Astrocyte (in vitro differentiated cells and primary cell): ENCODE results near the gene LRRC15. TPM values are rescaled to one million over a fixed set of nuclear protein-coding genes. Genes with fewer than 3 reads are reported as not detected.

Experiments used
- DNase-seq: peaks from one replicate; pipeline ENCODE4 v3.0.0-alpha.2; 2010; ENCODE audit warnings: low read depth
- FAIRE-seq: peaks from 2 replicates; lab custom pipeline; 2011; peaks lifted over from hg19 to GRCh38; lab: Jason Lieb, UNC
- H2AFZ ChIP-seq: 2 replicates; pipeline ENCODE4 v1.6.0; 2012; ENCODE audit warnings: low read depth, low read length, inconsistent platforms
- H3K27ac ChIP-seq: 2 replicates; pipeline ENCODE4 v1.5.1; 2011; ENCODE audit warnings: low read depth, low read length, inconsistent platforms
- H3K27me3 ChIP-seq: 2 replicates; pipeline ENCODE4 v1.6.0; 2011; ENCODE audit warnings: low read length, inconsistent platforms; ENCODE audit not compliant: insufficient read depth
- H3K36me3 ChIP-seq: 2 replicates; pipeline ENCODE4 v1.5.1; 2011; ENCODE audit warnings: low read length, inconsistent platforms; ENCODE audit not compliant: insufficient read depth
- H3K4me1 ChIP-seq: 2 replicates; pipeline ENCODE4 v1.5.1; 2011; ENCODE audit warnings: low read length, inconsistent platforms; ENCODE audit not compliant: insufficient read depth
- H3K4me2 ChIP-seq: 2 replicates; pipeline ENCODE4 v1.6.0; 2012; ENCODE audit warnings: low read length, inconsistent platforms
- H3K4me3 ChIP-seq: 2 replicates; pipeline ENCODE4 v1.5.1; 2011; ENCODE audit warnings: low read depth, mild to moderate bottlenecking, low read length, inconsistent platforms; ENCODE audit not compliant: insufficient read depth
- H3K79me2 ChIP-seq: 2 replicates; pipeline ENCODE4 v1.6.0; 2012; ENCODE audit warnings: mild to moderate bottlenecking, low read length, inconsistent platforms; ENCODE audit not compliant: insufficient read depth
- H3K9ac ChIP-seq: 2 replicates; pipeline ENCODE4 v1.6.0; 2012; ENCODE audit warnings: mild to moderate bottlenecking, low read length, inconsistent platforms
- H3K9me3 ChIP-seq: 2 replicates; pipeline ENCODE4 v1.5.1; 2012; ENCODE audit warnings: low read depth, mild to moderate bottlenecking, low read length, inconsistent platforms; ENCODE audit not compliant: insufficient read depth
- H4K20me1 ChIP-seq: 2 replicates; pipeline ENCODE4 v1.6.0; 2012; ENCODE audit warnings: low read length, inconsistent platforms; ENCODE audit not compliant: insufficient read depth
- H3K27ac Mint-ChIP-seq: one replicate; pipeline ENCODE4 v1.8.0; 2021; ENCODE audit warnings: mild to moderate bottlenecking, mixed read lengths; ENCODE audit not compliant: unreplicated experiment
- H3K27me3 Mint-ChIP-seq: one replicate; pipeline ENCODE4 v1.8.0; 2021; ENCODE audit warnings: low read depth, mixed read lengths; ENCODE audit not compliant: unreplicated experiment
- H3K36me3 Mint-ChIP-seq: one replicate; pipeline ENCODE4 v1.8.0; 2021; ENCODE audit warnings: low read depth, mixed read lengths; ENCODE audit not compliant: unreplicated experiment
- H3K4me1 Mint-ChIP-seq: one replicate; pipeline ENCODE4 v1.8.0; 2021; ENCODE audit warnings: low read depth, mixed read lengths; ENCODE audit not compliant: unreplicated experiment
- H3K4me3 Mint-ChIP-seq: one replicate; pipeline ENCODE4 v1.8.0; 2021; ENCODE audit warnings: mild to moderate bottlenecking, moderate library complexity, mixed read lengths; ENCODE audit not compliant: unreplicated experiment
- H3K9me3 Mint-ChIP-seq: one replicate; pipeline ENCODE4 v1.8.0; 2021; ENCODE audit warnings: mild to moderate bottlenecking, mixed read lengths; ENCODE audit not compliant: unreplicated experiment
- EZH2 ChIP-seq: IDR thresholded peaks from 2 replicates; pipeline ENCODE4 v1.6.1; 2012; ENCODE audit warnings: mild to moderate bottlenecking, low read length, inconsistent platforms; ENCODE audit not compliant: insufficient read depth
- total RNA-seq: library from RNA; stranded (reverse); gene quantifications from 2 replicates; pipeline ENCODE4 v1.2.1, GENCODE V29; 2021
- TF ChIP-seq, protein P1 (sequence below): IDR thresholded peaks from 2 replicates; pipeline ENCODE4 v1.5.1; 2011; ENCODE audit warnings: low read depth, mild to moderate bottlenecking, inconsistent platforms, low read length, moderate library complexity; ENCODE audit not compliant: insufficient read depth

LRRC15 gene
- total RNA-seq, 1 donor from 2014 or later, result 1.4 TPM

GRCh38 chr3:194328942-194329582 lies 40.5 kb downstream of the LRRC15 start:
- no peak overlapping the region for H3K4me3 Mint-ChIP-seq
- H3K36me3 ChIP-seq, result no peaks in the 10 kb centered on the region

DNA sequence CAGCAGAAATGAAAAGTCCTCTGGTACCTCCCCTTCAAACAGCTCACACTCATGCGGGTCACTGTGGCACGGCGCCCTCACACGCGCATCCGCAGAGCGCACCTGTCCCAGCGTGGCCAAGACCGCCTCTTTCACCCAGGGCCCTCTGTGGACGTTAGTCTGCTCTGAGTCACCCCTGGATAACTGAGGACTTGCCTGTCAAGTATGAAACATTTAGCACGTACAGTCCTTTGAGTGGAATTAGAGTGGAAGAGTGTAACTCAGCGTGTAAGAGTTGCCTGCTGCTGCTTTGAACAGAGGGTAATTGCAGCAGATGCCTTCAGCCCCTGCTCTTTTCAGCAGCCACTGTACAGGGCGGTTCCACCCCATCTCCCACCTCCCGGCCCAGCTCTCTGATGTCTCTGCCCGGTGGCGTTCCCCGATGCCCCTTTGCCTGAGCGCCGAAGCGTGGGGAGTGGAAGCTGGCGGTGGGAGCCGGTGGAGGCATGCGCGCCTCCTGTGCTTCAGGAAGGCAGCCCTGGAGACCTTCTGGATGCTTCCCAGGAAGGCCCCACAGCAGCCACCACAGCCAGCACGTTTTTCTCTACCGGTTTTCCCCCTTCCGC lies 41.4 kb downstream of the LRRC15 start:
- Histone ChIP-seq H2AFZ (no peak overlapping the region), H4K20me1 (peaks cover 8% of the 10 kb centered on the region), H3K27me3 (no peaks in the 10 kb centered on the region), H3K79me2 (no peaks in the 10 kb centered on the region), H3K4me3 (no peak overlapping the region), H3K9me3 (peaks cover 10% of the 10 kb centered on the region), H3K4me2 (no peak overlapping the region), H3K36me3 (no peaks in the 10 kb centered on the region), H3K27ac (no peak overlapping the region), H3K9ac (no peak overlapping the region), H3K4me1 (peaks cover 16% of the 10 kb centered on the region)
- DNase-seq, result peak; percentile 81
- H3K9me3 Mint-ChIP-seq, result no peaks in the 10 kb centered on the region
- peaks cover 30% of the 10 kb centered on the region for H3K27me3 Mint-ChIP-seq
- TF ChIP-seq EZH2, result no peak
- TF ChIP-seq, protein P1, sequence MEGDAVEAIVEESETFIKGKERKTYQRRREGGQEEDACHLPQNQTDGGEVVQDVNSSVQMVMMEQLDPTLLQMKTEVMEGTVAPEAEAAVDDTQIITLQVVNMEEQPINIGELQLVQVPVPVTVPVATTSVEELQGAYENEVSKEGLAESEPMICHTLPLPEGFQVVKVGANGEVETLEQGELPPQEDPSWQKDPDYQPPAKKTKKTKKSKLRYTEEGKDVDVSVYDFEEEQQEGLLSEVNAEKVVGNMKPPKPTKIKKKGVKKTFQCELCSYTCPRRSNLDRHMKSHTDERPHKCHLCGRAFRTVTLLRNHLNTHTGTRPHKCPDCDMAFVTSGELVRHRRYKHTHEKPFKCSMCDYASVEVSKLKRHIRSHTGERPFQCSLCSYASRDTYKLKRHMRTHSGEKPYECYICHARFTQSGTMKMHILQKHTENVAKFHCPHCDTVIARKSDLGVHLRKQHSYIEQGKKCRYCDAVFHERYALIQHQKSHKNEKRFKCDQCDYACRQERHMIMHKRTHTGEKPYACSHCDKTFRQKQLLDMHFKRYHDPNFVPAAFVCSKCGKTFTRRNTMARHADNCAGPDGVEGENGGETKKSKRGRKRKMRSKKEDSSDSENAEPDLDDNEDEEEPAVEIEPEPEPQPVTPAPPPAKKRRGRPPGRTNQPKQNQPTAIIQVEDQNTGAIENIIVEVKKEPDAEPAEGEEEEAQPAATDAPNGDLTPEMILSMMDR, result no peak
- no peak for FAIRE-seq
- H3K4me1 Mint-ChIP-seq, result peaks cover 23% of the 10 kb centered on the region
- H3K27ac Mint-ChIP-seq, result peak overlapping the region; percentile 53
- H3K4me3 Mint-ChIP-seq, result no peak overlapping the region
- no peaks in the 10 kb centered on the region for H3K36me3 Mint-ChIP-seq

More at GRCh38 chr3:194328942-194329582, 40.5 kb downstream of the LRRC15 start:
- Mint-ChIP-seq H3K27ac (no peak overlapping the region), H3K27me3 (peaks cover 34% of the 10 kb centered on the region), H3K9me3 (no peaks in the 10 kb centered on the region), H3K36me3 (no peaks in the 10 kb centered on the region), H3K4me1 (peaks cover 23% of the 10 kb centered on the region)
- peaks cover 16% of the 10 kb centered on the region for H3K4me1 ChIP-seq
- no peak overlapping the region for H3K27ac ChIP-seq
- H2AFZ ChIP-seq, result no peak overlapping the region
- H3K9ac ChIP-seq, result no peak overlapping the region
- no peak for DNase-seq
- no peak overlapping the region for H3K4me3 ChIP-seq
- no peaks in the 10 kb centered on the region for H3K27me3 ChIP-seq
- no peak overlapping the region for H3K4me2 ChIP-seq
- TF ChIP-seq, protein P1, result no peak
- TF ChIP-seq EZH2, result no peak
- H3K79me2 ChIP-seq, result no peaks in the 10 kb centered on the region
- FAIRE-seq, result no peak
- peaks cover 8% of the 10 kb centered on the region for H4K20me1 ChIP-seq
- peaks cover 10% of the 10 kb centered on the region for H3K9me3 ChIP-seq
